OCI-LY7 (cell line): ENCODE data around the gene RPL27. TPM values are rescaled to one million over a fixed set of nuclear protein-coding genes. Genes with fewer than 3 reads are reported as not detected.

Source experiments
- BruUV-seq: library from RNA; stranded (reverse); fragments of 400-500 nt; replicated peaks from 2 replicates; lab custom pipeline; 2021; lab: Mats Ljungman, UMichigan
- CTCF ChIA-PET: fragments of 300-600 bp; sonication (Branson Sonifier 250); formaldehyde crosslinking; loops from one replicate; lab custom pipeline; 2022; ENCODE audit warnings: antibody characterized with exemption; ENCODE audit not compliant: unreplicated experiment; lab: Charles Lee
- POLR2A ChIA-PET: fragments of 300-600 bp; sonication (Branson Sonifier 250); formaldehyde crosslinking; loops from one replicate; lab custom pipeline; 2022; ENCODE audit warnings: antibody characterized with exemption; lab: Charles Lee
- DNase-seq: peaks from one replicate; pipeline ENCODE4 v3.0.0-alpha.2; 2015; ENCODE audit warnings: low spot score
- H2AFZ ChIP-seq: fragments of 200-600 bp; sonication (generic), shearing (Covaris generic); 2 replicates; pipeline ENCODE4 v1.6.1; 2014; ENCODE audit warnings: mild to moderate bottlenecking, antibody characterized with exemption, low read length, moderate library complexity
- H3K27ac ChIP-seq: fragments of 200-600 bp; sonication (generic); 2 replicates; pipeline ENCODE4 v1.5.1; 2014; ENCODE audit warnings: mixed run types, low read depth, mild to moderate bottlenecking, moderate library complexity, low read length, inconsistent platforms; ENCODE audit not compliant: poor library complexity, severe bottlenecking
- H3K36me3 ChIP-seq: fragments of 200-600 bp; sonication (generic); 2 replicates; pipeline ENCODE4 v1.6.1; 2014; ENCODE audit warnings: mild to moderate bottlenecking, antibody characterized with exemption, low read length, moderate library complexity, mixed read lengths; ENCODE audit not compliant: insufficient read depth
- H3K4me1 ChIP-seq: fragments of 200-600 bp; sonication (generic); 2 replicates; pipeline ENCODE4 v1.5.1; 2014; ENCODE audit warnings: mild to moderate bottlenecking, low read length; ENCODE audit not compliant: insufficient read depth, poor library complexity, severe bottlenecking
- H3K4me2 ChIP-seq: fragments of 200-600 bp; sonication (generic); 2 replicates; pipeline ENCODE4 v1.6.1; 2014; ENCODE audit warnings: mild to moderate bottlenecking, low read length
- H3K4me3 ChIP-seq: fragments of 200-600 bp; sonication (generic); 2 replicates; pipeline ENCODE4 v1.5.1; 2014; ENCODE audit warnings: mild to moderate bottlenecking, low read depth, low read length; ENCODE audit not compliant: poor library complexity, severe bottlenecking
- H3K79me2 ChIP-seq: fragments of 200-600 bp; sonication (generic); 2 replicates; pipeline ENCODE4 v1.6.1; 2016; ENCODE audit warnings: low read depth, mild to moderate bottlenecking, low read length, moderate library complexity, mixed read lengths; ENCODE audit not compliant: insufficient read depth
- H3K9me2 ChIP-seq: fragments of 200-600 bp; sonication (generic); 2 replicates; pipeline ENCODE4 v1.6.1; 2016; ENCODE audit warnings: mild to moderate bottlenecking, low read length, mixed read lengths; ENCODE audit not compliant: insufficient read depth
- H3K9me3 ChIP-seq: fragments of 200-600 bp; sonication (generic); 2 replicates; pipeline ENCODE4 v1.6.1; 2014; ENCODE audit warnings: mild to moderate bottlenecking, mixed run types, low read length, mixed read lengths
- H4K20me1 ChIP-seq: fragments of 200-600 bp; sonication (generic); 2 replicates; pipeline ENCODE4 v1.6.1; 2014; ENCODE audit warnings: mild to moderate bottlenecking, antibody characterized with exemption, low read length, moderate library complexity, mixed read lengths; ENCODE audit not compliant: insufficient read depth
- CTCF ChIP-seq: fragments of 200-600 bp; sonication (generic); conservative IDR thresholded peaks from 2 replicates; pipeline ENCODE4 v1.5.1; 2014; ENCODE audit warnings: mild to moderate bottlenecking, antibody characterized with exemption, low read length, moderate library complexity, mixed read lengths
- EZH2phosphoT487 ChIP-seq: fragments of 200-600 bp; sonication (generic); IDR thresholded peaks from 2 replicates; pipeline ENCODE4 v1.6.1; 2018; ENCODE audit warnings: low read depth, borderline replicate concordance, mild to moderate bottlenecking, mixed run types, antibody characterized with exemption, low read length, moderate library complexity, mixed read lengths
- intact Hi-C: fragments of 100-400 bp; cut with micrococcal nuclease; formaldehyde crosslinking; loops from one replicate; pipeline ENCODE4 v1.10.0; 2022; ENCODE audit not compliant: unreplicated experiment
- total RNA-seq, 2 experiments: library from RNA; depleted of rRNA in 1 of 2; stranded (reverse); fragments of >200 nt in 1 of 2; shearing (Covaris generic) in 1 of 2; gene quantifications; 2 replicates each; pipeline ENCODE4 v1.2.3, GENCODE V29; 2014 to 2022

The RPL27 gene
- total RNA-seq, 2 experiments from 2014 or later, result 1,313 to 2,299 TPM

- H3K9me2 ChIP-seq, result no peaks in the 10 kb centered on the region
- peak within 1 kb of the TSS; percentile 67 for H3K4me3 ChIP-seq
- no peaks in the 10 kb centered on the region for H3K36me3 ChIP-seq
- CTCF ChIA-PET, result no interaction called here
- no peaks in the 10 kb centered on the region for H4K20me1 ChIP-seq
- intact Hi-C loops, result loop anchor here (1.0 to 5.0 kb wide), 3 partner anchors 146 to 292 kb away; partner anchors contain the start of gene TMEM106A
- no peaks in the 10 kb centered on the region for H3K9me3 ChIP-seq
- BruUV-seq, result no TSS peak
- H3K4me1 ChIP-seq, result peaks cover 19% of the 10 kb centered on the region
- TF ChIP-seq EZH2phosphoT487 (no peak), CTCF (peak; percentile 84)
- peak within 1 kb of the TSS; percentile 85 for H2AFZ ChIP-seq
- H3K27ac ChIP-seq, result peak within 1 kb of the TSS; percentile 11
- peak; percentile 93 for DNase-seq
- H3K79me2 ChIP-seq, result no peaks in the 10 kb centered on the region
- H3K4me2 ChIP-seq, result peak within 1 kb of the TSS; percentile 88
- POLR2A ChIA-PET, result interaction anchor here (0.8 to 1.1 kb wide), 2 partner anchors 12 to 27 kb away, joined by 3 to 4 read pairs; partner anchors contain the start of gene RPL27
Measured at GRCh38 chr17:43024407-43025289, 26.4 kb downstream of the RPL27 start, which contains the start of gene RND2. Gene RND2 (plus strand): TSS chr17:43025231. CDS start chr17:43025348, 117 bp downstream.

- CTCF ChIA-PET, result no interaction called here
- BruUV-seq, result no TSS peak
Measured at GRCh38 chr17:43025290-43025657, 27.1 kb downstream of the RPL27 start.

More at GRCh38 chr17:43025290-43025657, 27.1 kb downstream of the RPL27 start:
- H3K4me1 ChIP-seq, result peaks cover 19% of the 10 kb centered on the region
- TF ChIP-seq CTCF (no peak), EZH2phosphoT487 (no peak)
- H3K4me3 ChIP-seq, result peak overlapping the region; percentile 67
- H4K20me1 ChIP-seq, result no peaks in the 10 kb centered on the region
- H3K36me3 ChIP-seq, result no peaks in the 10 kb centered on the region
- no peaks in the 10 kb centered on the region for H3K79me2 ChIP-seq
- POLR2A ChIA-PET, result interaction anchor here (1.1 kb wide), 1 partner anchor 13 kb away, joined by 3 read pairs; no protein-coding TSS in a partner anchor
- H3K9me3 ChIP-seq, result no peaks in the 10 kb centered on the region
- no peaks in the 10 kb centered on the region for H3K9me2 ChIP-seq
- DNase-seq, result no peak
- H3K27ac ChIP-seq, result no peak overlapping the region
- no peak overlapping the region for H2AFZ ChIP-seq
- H3K4me2 ChIP-seq, result peak overlapping the region; percentile 88; the same call in 1 of the 2 replicates
- intact Hi-C loops, result loop anchor here (2.0 kb wide), 1 partner anchor 292 kb away; no protein-coding TSS in a partner anchor
